ENCODE results near the gene URB2.
"Not testable (repeated sequence)": the region's sequence is repeated elsewhere in the genome, so short reads cannot be mapped to it uniquely, and the experiment has no call there.

Gene URB2

DNA sequence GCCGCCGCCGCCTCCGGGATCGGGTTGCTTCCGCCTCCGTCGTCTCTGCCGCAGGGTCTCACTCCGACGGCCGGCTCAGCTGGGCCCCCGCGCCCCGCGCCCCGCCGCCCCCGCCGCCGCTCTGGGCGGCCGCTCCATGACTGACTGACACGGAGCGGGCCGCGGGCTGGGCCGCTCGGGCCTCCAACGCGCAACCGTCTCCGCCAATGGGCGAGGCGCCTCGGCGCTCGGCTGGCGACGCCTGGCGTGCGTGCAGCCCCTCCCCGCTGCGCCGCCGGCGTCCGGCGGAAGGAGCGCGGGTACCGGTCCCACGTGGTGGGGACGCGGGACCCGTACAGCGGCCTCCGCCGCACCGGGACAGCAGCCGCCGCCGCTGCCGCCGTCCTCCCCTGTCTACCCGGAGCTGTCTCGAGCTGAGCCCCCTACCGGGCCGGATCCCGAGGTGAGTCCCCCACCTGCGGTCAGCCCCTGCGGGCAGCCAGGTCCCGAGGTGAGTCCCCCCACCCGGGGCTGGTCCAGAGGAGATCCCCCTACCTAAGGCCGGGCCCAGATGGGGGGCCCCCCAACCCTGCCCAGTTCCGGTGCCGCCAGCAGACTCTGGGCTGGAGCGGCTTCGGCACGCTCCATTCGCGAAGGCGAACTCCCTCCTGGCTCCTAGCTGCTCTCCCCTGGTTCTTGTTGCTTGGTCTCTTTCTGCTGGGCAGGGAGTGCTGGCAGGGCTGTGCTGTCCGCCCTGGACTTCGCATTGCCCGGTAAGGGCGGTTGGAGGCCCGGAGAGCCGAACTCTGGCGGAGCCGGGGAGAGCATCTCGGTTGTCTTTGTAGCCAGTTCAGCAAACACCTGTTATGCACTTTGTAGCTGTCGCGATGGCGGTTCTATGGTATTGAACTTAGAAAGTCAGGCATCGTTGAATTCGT is at the start of gene URB2, which contains the start of gene TAF5L:
Gene URB2, plus strand, starts transcription at position 333 of the 917 bp plus-strand sequence. CDS start 1,387 bp downstream, outside the sequence.
Gene TAF5L, minus strand, starts transcription at position 208 of the 917 bp plus-strand sequence. CDS start 11,640 bp downstream, outside the sequence.
- DNase-seq (ENCODE audit: low read depth) = peak; percentile 73

DNA sequence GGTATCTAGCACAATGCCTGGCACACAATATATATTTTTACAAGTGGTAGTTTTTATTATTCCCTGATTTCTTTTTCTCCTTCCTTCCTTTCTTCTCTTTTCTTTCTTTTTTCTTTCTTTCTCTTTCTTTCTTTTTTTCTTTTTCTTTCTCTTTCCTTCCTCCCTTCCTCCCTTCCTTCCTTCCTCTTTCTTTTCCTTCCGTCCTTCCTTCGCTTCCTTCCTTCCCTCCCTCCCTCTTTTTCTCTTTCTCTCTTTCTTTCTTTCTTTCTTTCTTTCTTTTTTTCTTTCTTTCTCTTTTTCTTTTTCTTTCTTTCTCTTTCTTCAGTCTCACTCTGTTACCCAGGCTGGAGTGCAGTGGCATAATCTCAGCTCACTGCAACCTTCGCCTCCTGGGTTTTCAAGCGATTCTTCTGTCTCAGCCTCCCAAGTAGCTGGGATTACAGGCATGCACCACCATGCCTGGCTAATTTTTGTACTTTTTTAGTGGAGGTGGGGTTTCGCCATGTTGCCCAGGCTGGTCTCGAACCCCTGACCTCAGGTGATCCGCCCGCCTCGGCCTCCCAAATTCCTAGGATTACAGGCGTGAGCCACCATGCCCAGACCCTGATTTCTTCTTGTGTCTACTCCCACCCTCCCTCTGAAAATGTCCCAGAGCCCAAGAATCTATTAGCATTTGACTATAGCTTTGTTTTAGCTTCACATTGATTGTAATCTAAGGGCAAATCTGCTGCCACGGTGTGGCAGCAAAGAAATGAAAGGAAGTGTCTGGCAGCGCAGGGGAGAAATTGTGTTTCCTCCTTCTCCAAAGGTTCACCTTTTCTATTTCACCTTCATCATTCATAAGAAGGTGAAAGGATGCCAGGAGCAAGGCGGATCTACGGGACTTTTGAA is 47.6 kb upstream of the URB2 start:
- DNase-seq (ENCODE audit: low read depth) = no peak

DNA sequence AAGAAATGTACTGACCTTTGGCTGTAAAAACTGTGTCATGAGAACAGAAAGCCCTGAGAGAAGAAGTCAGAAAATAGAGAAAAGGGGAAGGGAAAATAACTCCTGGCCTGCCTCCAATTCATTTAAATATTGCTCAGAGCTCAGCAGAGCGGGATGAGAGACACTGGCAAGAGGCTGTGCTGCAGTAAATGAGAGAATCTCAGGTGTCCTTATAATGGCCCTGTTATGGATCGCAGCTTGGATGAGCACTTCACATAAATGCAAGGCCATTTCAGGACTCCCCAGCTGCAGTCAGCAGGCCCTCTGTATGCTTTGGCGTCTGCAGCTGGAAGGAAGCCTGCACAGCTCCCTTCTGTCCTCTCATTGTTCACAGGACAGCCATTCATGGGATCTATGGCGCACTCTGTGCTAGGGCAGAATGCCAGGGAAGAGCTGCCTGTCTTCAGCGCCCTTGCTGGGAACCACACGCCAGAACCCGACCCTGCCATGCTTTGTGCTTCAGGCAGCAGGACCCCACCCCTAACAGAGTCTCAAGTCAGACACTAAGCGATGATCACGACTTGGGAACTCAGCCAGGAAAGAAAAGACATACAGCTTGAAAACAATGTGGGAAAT is 46.9 kb upstream of the URB2 start:
- no peak for DNase-seq (ENCODE audit: low read depth)

DNA sequence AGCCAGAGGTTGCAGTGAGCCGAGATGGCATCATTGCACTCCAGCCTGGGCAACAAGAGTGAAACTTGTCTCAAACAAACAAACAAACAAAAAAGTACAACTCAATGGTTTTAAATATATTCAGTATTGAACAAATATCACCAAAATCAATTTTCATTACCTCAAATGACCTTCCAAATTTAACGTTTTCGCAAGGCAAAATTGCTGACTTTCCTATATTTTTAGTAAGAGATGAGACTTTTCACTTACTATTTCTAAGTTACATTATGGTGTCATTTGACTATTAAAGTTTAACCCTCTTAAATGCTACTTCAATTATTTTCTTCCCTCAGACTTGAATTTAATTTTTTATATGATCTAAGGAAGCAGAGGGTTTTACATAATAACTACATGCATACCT is 44.6 kb upstream of the URB2 start:
- no peak for DNase-seq (ENCODE audit: low read depth)

DNA sequence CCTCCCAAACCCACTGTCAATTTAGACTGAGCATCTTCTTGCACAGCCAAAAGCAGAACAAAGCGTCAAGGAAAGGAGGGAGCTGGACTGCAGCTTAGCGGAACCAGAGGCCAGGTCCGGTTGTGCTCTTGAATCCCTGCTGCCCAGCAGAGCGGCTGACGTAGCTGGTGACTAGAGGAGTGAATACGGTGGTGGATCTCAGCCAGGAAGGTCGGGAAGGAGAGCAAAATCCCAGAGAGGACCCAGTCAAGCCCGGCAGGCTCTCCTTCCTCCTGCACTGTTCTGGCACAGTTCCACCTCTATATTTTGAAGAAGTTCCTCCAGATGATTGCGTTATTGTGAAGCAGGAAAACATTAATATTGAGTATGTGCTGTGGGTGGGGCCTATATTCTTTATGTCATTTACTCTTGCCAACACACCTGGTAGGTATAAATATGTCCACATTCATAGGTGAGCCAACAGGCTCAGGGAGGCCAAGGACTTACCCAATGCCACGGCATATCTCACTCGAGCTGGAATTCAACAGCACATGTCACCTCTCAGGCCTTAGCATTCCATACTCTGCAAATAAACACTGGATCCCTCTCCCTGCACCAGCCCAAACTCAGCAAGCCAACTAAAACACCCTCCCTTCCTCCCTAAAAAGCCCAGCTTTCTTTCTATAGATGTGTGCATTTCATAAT is 43.9 kb upstream of the URB2 start:
- no peak for DNase-seq (ENCODE audit: low read depth)

DNA sequence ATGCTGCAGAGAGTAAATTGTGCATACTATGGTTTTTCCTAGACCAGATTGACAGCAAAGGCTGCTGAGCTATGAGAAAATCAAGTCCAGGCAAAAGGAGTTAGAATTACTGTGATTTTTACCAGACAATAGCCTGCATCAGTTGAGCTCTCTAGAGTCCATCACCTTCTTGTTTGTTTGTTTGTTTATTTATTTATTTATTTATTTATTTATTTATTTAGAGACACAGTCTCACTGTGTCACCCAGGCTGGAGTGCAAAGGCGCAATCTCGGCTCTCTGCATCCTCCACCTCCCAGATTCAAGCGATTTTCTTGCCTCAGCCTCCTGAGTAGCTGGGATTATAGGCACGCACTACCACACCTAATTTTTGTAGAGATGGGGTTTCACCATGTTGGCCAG is 43.3 kb upstream of the URB2 start:
- DNase-seq (ENCODE audit: low read depth) = no peak

DNA sequence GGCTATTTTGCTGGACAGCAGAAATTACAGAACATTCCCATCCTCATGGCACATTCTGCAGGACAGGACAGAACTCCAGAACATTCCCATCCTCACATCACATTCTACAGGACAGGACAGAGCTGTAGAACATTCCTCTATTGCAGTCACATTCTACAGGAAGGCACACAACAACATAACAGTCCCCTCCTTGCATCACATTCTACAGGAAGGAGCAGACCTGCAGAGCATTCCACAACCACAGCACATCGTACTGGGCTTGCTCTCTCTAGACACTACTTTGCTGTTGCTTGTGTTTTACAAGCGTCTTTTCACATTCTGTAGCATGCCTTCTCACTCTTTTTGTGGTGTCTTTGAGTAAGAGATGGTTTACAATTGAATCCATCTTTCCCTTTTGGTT is 40.7 kb upstream of the URB2 start:
- no peak for DNase-seq (ENCODE audit: low read depth)

DNA sequence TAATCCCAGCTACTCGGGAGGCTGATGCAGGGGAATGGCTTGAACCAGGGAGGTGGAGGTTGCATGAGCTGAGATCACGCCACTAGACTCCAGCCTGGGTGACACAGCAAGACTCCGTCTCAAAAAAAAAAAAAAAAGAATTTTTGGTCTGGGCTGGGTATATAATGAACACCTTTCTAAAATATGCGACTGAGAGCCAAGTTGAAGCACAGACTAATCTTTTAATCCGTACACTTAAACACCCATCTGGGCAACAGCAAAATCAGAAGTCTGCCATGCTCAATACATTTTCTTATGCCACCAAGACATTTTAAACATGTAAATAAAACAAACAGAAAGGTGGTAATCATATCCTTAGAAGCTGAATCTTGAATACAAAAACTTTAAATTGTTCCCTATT is 35.9 kb upstream of the URB2 start:
- DNase-seq (ENCODE audit: low read depth) = no peak

DNA sequence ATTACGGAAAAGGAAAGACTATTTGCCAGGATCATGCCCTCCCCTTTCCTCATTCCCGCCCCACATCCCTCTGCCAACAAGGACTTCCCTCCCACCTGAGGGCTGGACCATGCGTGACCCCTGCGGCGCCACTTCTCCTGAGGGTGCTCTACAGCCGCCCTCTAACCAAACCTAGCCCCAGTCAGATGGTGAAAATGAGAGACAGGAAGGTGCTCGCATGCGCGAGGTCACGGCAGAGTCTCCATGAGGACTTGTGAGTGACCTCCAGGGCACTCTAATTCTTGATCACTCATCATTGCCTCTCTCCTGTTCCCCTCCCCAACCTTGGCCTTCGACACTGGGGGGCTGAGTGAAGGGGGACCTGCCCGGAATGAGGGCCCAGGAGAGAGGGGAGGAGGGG is 32.2 kb upstream of the URB2 start:
- DNase-seq (ENCODE audit: low read depth) = no peak

DNA sequence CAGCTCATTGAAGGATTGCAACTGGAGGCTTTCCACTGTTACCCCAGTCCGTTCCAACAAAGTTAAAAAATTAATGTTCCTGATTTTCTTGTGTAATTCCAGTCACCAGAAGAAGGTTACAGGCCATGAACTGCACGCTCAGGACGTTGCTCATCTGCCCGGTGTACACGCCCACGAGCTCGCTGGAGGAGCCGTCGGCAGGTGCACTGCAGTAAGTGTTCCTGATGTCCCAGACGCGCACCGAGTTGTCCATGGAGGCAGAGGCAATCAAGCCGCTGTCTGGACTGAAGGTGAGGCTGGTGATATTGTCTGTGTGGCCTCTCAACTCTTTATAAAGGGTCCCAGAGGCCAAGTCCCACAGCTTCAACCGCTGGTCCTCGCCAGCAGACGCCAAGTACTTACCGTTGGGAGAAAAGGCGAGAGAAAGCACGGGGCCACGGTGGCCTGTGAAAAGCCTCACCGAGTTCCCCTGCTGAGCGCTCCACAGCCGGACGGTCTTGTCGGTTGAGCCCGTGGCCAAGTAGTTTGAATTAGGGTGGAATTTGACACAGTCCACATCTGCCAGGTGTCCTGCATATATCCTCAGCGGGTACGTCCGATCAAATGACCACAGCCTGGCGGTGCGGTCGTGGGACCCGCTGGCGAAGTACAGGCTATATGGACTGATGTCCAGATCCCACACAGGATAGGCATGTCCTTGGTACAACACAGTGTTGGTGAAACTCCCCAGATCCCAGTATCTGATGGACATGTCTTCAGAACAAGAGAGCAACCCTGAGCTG is 31.6 kb upstream of the URB2 start:
- DNase-seq (ENCODE audit: low read depth) = no peak

DNA sequence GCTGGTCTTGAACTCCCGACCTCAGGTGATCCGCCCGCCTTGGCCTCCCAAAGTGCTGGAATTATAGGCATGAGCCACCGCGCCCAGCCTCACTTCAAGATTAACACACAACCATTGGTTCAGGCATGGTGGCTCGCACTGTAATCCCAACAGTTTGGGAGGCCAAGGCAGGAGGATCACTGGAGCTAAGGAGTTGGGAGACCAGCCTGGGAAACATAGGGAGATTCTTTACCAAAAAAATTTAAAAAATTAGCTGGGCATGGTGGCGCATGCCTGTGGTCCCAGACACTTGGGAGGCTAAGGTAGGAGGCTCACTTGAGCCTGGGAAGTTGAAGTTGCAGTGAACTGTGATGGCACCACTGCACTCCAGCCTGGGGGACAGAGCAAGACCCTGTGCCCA is 30.2 kb upstream of the URB2 start:
- not testable (repeated sequence) for DNase-seq (ENCODE audit: low read depth)

DNA sequence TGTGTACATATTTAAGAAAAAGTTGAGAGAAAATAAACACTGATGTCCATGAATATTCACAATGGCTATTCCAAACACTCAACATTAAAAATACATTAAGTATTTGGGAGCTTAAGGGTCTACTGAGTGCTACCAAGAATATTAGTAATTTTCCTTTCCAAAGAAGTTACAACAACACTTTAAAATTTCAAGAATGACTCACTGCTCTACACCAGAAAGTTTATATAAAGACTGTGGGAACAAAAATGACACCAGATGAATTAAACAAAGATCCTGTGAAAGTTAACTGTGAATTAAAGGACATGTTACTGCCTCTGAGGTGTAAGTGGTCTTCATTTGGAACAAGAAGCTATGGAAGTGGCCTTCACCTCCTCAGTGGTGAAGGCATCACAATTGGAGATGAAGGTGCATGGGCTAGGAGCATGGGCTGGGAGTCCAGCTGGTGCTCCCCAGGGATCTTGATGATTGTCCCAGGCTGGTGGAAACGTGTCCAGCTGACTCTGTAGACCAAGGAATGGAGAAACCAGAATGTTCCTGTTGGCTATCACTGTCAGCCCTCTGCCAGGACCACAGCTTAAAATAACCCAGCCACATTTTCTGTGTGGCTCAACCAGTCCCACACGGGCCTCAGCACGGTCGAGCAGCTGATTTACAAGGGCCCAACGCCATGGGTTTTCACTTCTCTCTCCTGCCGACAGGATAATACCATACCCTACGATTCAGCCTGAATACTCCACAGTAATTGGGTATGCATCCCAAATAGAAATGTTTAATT is 28.9 kb upstream of the URB2 start:
- DNase-seq (ENCODE audit: low read depth) = no peak

DNA sequence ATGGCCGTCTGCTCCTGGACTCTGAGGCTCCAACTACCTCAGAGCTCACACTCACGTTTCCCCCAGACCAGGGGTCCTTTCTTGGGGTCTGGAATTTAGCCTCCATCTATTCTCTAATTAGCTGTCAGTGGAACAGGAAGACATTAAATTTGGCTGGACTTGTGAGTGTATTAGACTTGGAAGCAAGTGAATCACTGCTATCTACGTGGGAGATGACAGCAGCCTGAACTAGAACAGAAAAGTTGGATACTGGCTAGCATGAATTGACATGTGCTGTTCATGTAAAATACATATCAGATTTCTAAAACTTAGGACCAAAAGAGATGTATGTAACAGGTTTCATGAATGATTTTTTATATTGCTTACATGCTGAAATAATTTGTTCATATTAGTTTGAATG is 28.2 kb upstream of the URB2 start:
- no peak for DNase-seq (ENCODE audit: low read depth)

DNA sequence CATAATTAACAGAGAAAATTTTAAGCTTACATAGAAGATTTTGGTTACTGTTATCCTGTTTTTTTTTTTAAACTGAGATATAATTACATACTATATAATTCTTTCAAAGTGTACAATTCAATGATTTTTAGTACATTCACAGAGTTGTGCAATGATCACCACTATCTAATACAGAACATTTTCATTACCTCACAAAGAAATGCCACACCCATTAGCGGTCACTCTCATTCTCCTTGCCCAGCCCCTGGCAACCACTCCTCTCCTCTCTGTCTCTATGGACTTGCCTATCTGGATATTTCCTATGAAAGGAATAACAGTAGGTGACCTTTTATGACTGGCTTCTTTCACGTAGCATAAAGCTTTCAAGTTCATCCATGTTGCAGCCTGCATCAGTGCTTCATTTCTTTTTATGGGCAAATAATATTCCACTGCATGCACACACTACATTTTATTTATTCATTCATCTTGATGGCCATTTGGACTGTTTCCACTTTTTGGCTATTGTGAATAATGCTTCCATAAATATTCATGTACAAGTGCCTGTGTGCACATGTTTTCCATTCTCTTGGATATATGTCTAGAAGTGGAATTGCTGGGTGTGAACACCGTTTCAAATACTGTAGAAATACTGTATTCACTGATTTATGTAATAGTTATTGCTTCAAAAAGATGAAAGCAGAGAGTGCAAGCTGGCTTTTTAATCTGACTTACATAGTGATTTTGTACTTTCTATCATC is 26.7 kb upstream of the URB2 start:
- no peak for DNase-seq (ENCODE audit: low read depth)

DNA sequence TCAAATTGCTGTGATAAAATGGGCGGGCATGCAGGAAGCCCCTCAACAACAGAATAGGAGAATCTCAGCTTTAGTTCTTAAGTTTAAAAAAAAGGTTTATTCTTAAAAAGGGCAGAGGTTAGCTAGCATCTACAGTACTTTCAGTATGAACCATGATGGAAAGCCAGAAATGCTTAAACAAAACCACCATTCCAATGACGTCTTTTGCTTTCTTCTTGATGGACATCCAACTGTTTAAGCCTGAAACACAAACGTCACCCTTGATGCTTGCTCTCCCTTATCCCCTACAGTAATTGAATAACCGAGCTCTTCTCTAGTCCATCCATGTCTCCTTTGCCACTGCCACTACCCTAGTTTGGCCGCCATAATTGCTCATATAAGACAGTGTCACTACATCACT is 25.8 kb upstream of the URB2 start:
- DNase-seq (ENCODE audit: low read depth) = no peak

DNA sequence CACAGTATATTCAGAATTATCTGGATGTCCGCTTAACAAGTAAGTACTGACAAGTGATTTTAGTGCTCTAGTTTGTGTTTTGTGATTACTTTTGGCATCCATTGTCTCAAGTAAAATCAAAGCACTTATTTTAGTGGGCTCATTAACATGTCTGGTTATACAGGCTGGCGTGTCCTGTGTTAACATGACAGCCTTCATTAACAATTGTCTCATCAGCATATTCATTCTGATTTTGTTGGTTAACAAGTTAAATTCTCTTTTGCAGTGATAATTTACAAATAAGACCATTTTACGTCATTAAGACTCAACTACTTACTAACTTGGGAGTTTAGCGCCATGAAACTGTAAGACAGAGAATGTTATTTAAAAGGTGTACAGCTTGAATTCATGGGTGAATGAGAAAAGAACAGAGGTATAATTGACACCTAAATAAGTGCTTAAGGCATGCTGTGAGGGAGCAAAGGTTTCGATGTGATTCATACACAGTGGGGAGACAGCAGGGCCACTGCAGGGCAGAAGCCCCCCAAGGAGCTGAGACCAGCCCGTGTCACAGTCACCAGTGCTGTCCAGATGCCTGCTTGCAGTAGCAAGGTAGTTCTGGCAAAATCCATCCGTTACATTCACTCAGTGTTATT is 22.6 kb upstream of the URB2 start:
- DNase-seq (ENCODE audit: low read depth) = no peak

DNA sequence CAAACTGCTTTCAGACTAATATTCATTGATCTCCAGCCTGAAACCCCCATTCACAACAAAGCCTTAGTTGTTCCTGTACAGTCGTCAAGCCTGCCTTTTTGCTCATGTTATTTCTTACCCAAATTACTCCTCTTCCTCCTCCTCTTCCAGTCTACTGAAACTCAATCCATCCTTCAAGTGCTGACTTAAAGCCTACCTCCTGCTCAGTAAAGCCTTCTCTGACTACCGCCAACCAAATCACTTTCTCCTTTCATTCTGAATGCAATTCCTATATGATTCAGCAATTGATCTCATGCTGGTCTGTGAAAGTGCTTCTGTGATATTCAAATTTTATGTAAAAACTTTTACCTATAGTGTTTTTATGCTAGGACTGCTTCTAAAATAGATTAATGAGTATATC is 18.7 kb upstream of the URB2 start:
- no peak for DNase-seq (ENCODE audit: low read depth)

DNA sequence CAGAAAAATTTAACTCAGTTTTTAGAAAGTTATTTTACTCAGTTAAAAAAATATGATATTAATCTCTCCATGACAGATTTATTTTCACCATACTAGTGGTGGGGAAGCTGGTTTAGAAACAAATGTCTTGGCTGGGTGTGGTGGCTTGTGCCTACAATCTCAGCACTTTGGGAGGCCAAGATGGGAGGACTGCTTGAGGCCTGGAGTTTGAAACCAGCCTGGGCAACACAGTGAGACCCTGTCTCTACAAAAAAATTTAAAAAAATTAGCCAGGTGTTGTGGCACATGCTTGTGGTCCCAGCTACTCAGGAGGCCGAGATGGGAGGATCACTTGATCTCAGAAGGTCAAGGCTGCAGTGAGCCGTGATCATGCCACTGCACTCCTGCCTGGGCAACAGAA is 17.5 kb upstream of the URB2 start:
- DNase-seq (ENCODE audit: low read depth) = no peak

DNA sequence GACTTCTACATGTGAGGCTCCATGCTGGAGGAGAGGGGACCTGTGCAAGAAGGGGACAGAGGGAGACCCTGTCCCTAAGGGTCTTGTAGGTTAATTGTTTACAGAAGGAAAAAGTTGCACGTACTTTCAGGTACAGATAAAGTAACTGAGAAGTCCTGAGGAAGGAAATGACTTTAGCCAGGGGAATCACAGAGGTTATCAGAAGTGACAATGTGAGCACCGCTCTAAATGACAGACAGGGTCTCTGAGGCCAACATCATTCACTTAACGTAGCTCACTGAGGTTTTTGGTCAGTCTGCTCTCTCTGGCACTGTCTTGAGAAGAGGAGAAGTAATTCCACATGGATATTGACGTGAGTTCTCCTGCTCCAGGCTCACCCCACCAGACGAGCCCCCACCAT is 12.1 kb upstream of the URB2 start:
- no peak for DNase-seq (ENCODE audit: low read depth)
